Measurements from ENCODE around the gene KAT6B.

DNA sequence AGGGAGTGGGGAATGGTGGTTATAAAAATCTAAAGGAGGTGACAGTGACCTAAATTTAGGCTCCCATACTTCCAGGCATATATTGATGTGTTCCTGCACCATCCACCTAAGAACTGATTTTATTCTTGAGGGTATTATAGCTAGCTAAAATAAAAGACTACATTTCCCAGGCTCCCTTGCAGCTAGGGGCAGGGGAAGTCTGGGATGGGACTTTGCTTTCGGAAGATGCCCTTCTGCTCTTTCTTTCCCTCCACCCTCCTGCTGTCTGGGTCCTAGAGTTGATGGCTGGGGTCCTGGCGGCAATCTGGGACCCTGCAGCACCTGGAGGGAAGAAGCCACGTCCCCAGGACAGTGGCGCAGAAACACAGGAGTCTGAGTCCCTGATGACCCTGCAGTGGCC lies 231.3 kb downstream of the KAT6B start:
- TF ChIP-seq, protein P1, sequence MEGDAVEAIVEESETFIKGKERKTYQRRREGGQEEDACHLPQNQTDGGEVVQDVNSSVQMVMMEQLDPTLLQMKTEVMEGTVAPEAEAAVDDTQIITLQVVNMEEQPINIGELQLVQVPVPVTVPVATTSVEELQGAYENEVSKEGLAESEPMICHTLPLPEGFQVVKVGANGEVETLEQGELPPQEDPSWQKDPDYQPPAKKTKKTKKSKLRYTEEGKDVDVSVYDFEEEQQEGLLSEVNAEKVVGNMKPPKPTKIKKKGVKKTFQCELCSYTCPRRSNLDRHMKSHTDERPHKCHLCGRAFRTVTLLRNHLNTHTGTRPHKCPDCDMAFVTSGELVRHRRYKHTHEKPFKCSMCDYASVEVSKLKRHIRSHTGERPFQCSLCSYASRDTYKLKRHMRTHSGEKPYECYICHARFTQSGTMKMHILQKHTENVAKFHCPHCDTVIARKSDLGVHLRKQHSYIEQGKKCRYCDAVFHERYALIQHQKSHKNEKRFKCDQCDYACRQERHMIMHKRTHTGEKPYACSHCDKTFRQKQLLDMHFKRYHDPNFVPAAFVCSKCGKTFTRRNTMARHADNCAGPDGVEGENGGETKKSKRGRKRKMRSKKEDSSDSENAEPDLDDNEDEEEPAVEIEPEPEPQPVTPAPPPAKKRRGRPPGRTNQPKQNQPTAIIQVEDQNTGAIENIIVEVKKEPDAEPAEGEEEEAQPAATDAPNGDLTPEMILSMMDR (IDR thresholded peaks at IDR 0.05): no peak
- no peak for TF ChIP-seq ZFX (IDR thresholded peaks at IDR 0.05; ENCODE audit: borderline replicate concordance)

Measured in 22Rv1 (cell line).